NCI-H128 (cell line): ENCODE data around the gene KIAA1191.
"Not testable (repeated sequence)": the region's sequence is repeated elsewhere in the genome, so short reads cannot be mapped to it uniquely, and the experiment has no call there.

ENCODE experiments used
- DNase-seq: peaks from one replicate; lab custom pipeline; 2025; ENCODE audit not compliant: unreplicated experiment; lab: John Stamatoyannopoulos, UW

The KIAA1191 gene

GRCh38 chr5:176361437-176362232 is at the start of gene KIAA1191:
KIAA1191 (minus strand) TSS chr5:176361764; CDS start chr5:176359508, 2,256 bp downstream.
- DNase-seq, result peak; percentile 46

- DNase-seq, result no peak
Measured at GRCh38 chr5:176410486-176411180, 49.1 kb upstream of the KIAA1191 start.

- no peak for DNase-seq
Measured at GRCh38 chr5:176409765-176410164, 48.2 kb upstream of the KIAA1191 start.

GRCh38 chr5:176408590-176408989 is 47.0 kb upstream of the KIAA1191 start:
- no peak for DNase-seq

- not testable (repeated sequence) for DNase-seq
Measured at GRCh38 chr5:176408252-176408573, 46.6 kb upstream of the KIAA1191 start.

GRCh38 chr5:176407456-176408251 is 46.1 kb upstream of the KIAA1191 start:
- no peak for DNase-seq

GRCh38 chr5:176406436-176407052 is 45.0 kb upstream of the KIAA1191 start:
- no peak for DNase-seq

- no peak for DNase-seq
Measured at GRCh38 chr5:176405656-176406435, 44.3 kb upstream of the KIAA1191 start.

GRCh38 chr5:176401281-176402205 is 40.0 kb upstream of the KIAA1191 start:
- DNase-seq, result no peak

GRCh38 chr5:176400382-176401156 is 39.0 kb upstream of the KIAA1191 start:
- no peak for DNase-seq

- no peak for DNase-seq
Measured at GRCh38 chr5:176397736-176398420, 36.3 kb upstream of the KIAA1191 start.

GRCh38 chr5:176396330-176396729 is 34.8 kb upstream of the KIAA1191 start:
- no peak for DNase-seq

- DNase-seq, result no peak
Measured at GRCh38 chr5:176394881-176395675, 33.5 kb upstream of the KIAA1191 start.

GRCh38 chr5:176394096-176394495 is 32.5 kb upstream of the KIAA1191 start:
- no peak for DNase-seq

GRCh38 chr5:176392526-176392925 is 31.0 kb upstream of the KIAA1191 start:
- no peak for DNase-seq

GRCh38 chr5:176391999-176392398 is 30.4 kb upstream of the KIAA1191 start:
- no peak for DNase-seq

GRCh38 chr5:176391479-176391878 is 29.9 kb upstream of the KIAA1191 start:
- no peak for DNase-seq
